C4-2B (cell line): ENCODE results near the gene SCN5A.

ENCODE experiments used
- H3K27ac ChIP-seq: fragments of 450-650 bp; 2 replicates; pipeline ENCODE4 v1.5.1; 2017
- CTCF ChIP-seq: fragments of 450-650 bp; conservative IDR thresholded peaks from 2 replicates; pipeline ENCODE4 v1.5.1; 2017; ENCODE audit warnings: mild to moderate bottlenecking
- ZFX ChIP-seq: fragments of 450-650 bp; IDR thresholded peaks from 2 replicates; pipeline ENCODE4 v1.6.1; 2017

The SCN5A gene

GRCh38 chr3:38610436-38610835 lies 39.1 kb downstream of the SCN5A start:
- no peak overlapping the region for H3K27ac ChIP-seq
- TF ChIP-seq CTCF (no peak), ZFX (no peak)

GRCh38 chr3:38609386-38610111 lies 39.9 kb downstream of the SCN5A start:
- H3K27ac ChIP-seq, result no peak overlapping the region
- TF ChIP-seq ZFX (no peak), CTCF (no peak)

- no peak overlapping the region for H3K27ac ChIP-seq
- no peak for TF ChIP-seq ZFX
- no peak for TF ChIP-seq CTCF
These were observed 40.5 kb downstream of the SCN5A start for GRCh38 chr3:38608961-38609360.

- H3K27ac ChIP-seq, result no peak overlapping the region
- TF ChIP-seq ZFX, result no peak
These were observed 41.3 kb downstream of the SCN5A start for GRCh38 chr3:38608086-38608775.

GRCh38 chr3:38606561-38606960 lies 42.9 kb downstream of the SCN5A start:
- TF ChIP-seq CTCF (no peak), ZFX (no peak)
- no peak overlapping the region for H3K27ac ChIP-seq

GRCh38 chr3:38605981-38606380 lies 43.5 kb downstream of the SCN5A start:
- H3K27ac ChIP-seq, result no peak overlapping the region
- no peak for TF ChIP-seq ZFX

- TF ChIP-seq ZFX (no peak), CTCF (no peak)
- H3K27ac ChIP-seq, result no peak overlapping the region
These were observed 45.2 kb downstream of the SCN5A start for GRCh38 chr3:38604246-38604645.

- no peak overlapping the region for H3K27ac ChIP-seq
- TF ChIP-seq CTCF (no peak), ZFX (no peak)
These were observed 45.8 kb downstream of the SCN5A start for GRCh38 chr3:38603731-38604131.
